DMS 273 (cell line): ENCODE measurements around the gene TBC1D10B.
"Not testable (repeated sequence)": the region's sequence is repeated elsewhere in the genome, so short reads cannot be mapped to it uniquely, and the experiment has no call there.

ENCODE experiments used
- DNase-seq: peaks from one replicate; lab custom pipeline; 2025; ENCODE audit not compliant: unreplicated experiment; lab: John Stamatoyannopoulos, UW

Gene TBC1D10B

GRCh38 chr16:30356401-30357084, 13.8 kb downstream of the TBC1D10B start:
- DNase-seq: no peak

- no peak for DNase-seq
These were observed 14.4 kb downstream of the TBC1D10B start for GRCh38 chr16:30355954-30356308.

GRCh38 chr16:30355144-30355953, 14.9 kb downstream of the TBC1D10B start, which contains the start of gene CD2BP2:
Gene CD2BP2 (minus strand): TSS chr16:30355308. CDS start chr16:30354681, 627 bp downstream.
- peak; percentile 100 for DNase-seq

- peak; percentile 72 for DNase-seq
These were observed 15.7 kb downstream of the TBC1D10B start for GRCh38 chr16:30354423-30355143.

GRCh38 chr16:30353438-30354129, 16.7 kb downstream of the TBC1D10B start:
- DNase-seq: no peak

- DNase-seq: no peak
These were observed 17.5 kb downstream of the TBC1D10B start for GRCh38 chr16:30352488-30353401.

GRCh38 chr16:30351586-30352419, 18.5 kb downstream of the TBC1D10B start:
- DNase-seq: no peak

GRCh38 chr16:30351001-30351441, 19.3 kb downstream of the TBC1D10B start:
- no peak for DNase-seq

- no peak for DNase-seq
These were observed 20.0 kb downstream of the TBC1D10B start for GRCh38 chr16:30350134-30350871.

- DNase-seq: no peak
These were observed 20.6 kb downstream of the TBC1D10B start for GRCh38 chr16:30349675-30350074.

- no peak for DNase-seq
These were observed 21.4 kb downstream of the TBC1D10B start for GRCh38 chr16:30348929-30349328.

- no peak for DNase-seq
These were observed 22.2 kb downstream of the TBC1D10B start for GRCh38 chr16:30348113-30348512.

GRCh38 chr16:30346286-30346685, 24.0 kb downstream of the TBC1D10B start:
- DNase-seq: no peak

- DNase-seq: not testable (repeated sequence)
These were observed 26.8 kb downstream of the TBC1D10B start for GRCh38 chr16:30343491-30343820.

- DNase-seq: no peak
These were observed 27.4 kb downstream of the TBC1D10B start for GRCh38 chr16:30342751-30343490.

- peak; percentile 31 for DNase-seq
These were observed 28.3 kb downstream of the TBC1D10B start for GRCh38 chr16:30341971-30342370.

- no peak for DNase-seq
These were observed 29.7 kb downstream of the TBC1D10B start for GRCh38 chr16:30340621-30341020.

- not testable (repeated sequence) for DNase-seq
These were observed 31.6 kb downstream of the TBC1D10B start for GRCh38 chr16:30338715-30339114.
